CD4-positive, alpha-beta T cell treated with Interleukin-2 at 100 ng/mL for 4 hours (primary cell): ENCODE measurements around the gene JMJD4.
A peak's percentile ranks its signal among the peaks of the same experiment; 100 is the strongest.

Source experiments
- DNase-seq: peaks from one replicate; pipeline ENCODE4 v3.0.0-alpha.2; 2020; ENCODE audit warnings: low spot score

Gene JMJD4, protein sequence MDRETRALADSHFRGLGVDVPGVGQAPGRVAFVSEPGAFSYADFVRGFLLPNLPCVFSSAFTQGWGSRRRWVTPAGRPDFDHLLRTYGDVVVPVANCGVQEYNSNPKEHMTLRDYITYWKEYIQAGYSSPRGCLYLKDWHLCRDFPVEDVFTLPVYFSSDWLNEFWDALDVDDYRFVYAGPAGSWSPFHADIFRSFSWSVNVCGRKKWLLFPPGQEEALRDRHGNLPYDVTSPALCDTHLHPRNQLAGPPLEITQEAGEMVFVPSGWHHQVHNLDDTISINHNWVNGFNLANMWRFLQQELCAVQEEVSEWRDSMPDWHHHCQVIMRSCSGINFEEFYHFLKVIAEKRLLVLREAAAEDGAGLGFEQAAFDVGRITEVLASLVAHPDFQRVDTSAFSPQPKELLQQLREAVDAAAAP

DNA sequence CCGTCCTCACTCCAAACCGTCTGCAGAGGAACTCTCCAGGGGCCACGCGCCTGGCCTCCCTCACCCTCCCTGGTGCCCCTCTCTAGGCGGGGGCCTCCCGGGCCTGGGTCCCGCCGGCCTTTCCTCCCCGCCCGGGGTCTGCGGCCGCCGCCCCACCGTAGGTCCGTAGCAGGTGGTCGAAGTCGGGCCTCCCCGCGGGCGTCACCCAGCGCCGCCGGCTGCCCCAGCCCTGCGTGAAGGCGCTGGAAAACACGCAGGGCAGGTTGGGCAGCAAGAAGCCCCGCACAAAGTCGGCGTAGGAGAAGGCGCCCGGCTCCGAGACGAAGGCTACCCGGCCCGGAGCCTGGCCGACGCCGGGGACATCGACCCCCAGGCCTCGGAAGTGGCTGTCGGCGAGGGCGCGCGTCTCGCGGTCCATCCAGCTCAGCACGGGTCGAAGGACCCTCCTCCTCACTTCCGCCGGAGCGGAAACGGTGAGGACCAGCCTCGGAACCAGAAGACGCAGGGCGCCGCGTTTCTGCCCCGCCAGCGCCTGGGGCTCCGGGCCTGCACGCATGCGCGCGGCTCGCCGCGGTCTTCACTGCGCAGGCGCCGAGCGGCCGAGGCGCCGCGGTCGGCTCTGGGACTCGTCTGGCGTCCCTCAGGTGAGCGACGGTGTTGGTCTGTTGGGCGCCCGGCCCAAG, at the start of gene JMJD4, which contains the start of gene SNAP47:
TSS of gene JMJD4 (minus strand) at position 447 of the 683 bp plus-strand sequence. CDS start at position 418, 29 bp downstream.
TSS of gene SNAP47 (plus strand) at position 580 of the 683 bp plus-strand sequence. CDS start 12,302 bp downstream, outside the sequence.
- peak; percentile 92 for DNase-seq

DNA sequence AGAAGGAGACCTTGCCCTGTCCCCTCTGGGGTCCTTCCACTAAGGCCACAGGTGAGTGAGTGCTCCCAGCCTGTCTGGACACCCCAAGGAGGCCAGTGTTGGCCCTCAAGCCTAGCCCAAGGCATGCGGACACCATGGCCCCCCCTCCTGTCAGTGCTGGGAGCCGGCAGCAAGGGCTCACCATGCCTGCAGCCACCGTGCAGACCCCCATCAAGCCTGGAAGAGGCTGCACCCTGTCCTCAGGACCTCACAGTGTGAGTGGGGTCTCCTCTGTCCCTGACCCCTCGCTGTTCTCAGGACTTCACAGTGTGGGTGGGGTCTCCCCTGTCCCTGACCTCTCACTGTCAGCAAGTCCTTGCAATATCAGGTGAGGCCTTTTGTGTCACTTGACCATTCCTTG, 47.1 kb upstream of the JMJD4 start:
- no peak for DNase-seq

DNA sequence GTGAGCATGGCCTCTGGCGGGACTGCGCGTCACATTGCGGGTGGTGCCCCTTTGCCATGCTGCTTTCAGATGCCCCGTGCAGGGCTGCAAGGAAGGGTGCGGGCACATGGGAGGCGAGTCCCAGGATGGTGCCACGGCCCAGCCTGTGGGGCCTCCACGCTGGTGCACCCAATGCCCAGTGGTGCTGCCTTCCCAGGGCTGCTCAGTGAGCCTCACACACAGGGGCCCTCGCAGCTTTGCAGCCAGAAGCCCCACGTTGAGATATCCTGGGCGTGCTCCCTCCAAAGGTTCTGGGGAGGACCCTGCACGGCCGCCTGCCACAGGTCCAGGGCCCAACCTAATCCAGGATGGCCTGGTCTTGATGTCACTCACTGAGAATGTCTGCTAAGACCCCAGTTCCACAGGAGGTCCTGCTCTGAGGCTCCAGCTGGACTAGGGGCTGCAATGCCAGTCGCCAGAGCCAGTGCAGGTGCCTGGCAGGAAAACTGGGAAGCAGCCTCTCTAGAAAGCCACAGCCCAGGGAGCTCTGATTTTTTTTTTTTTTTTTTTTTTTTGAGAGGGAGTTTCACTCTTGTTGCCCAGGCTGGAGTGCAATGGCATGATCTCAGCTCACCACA, 46.3 kb upstream of the JMJD4 start:
- DNase-seq: no peak

DNA sequence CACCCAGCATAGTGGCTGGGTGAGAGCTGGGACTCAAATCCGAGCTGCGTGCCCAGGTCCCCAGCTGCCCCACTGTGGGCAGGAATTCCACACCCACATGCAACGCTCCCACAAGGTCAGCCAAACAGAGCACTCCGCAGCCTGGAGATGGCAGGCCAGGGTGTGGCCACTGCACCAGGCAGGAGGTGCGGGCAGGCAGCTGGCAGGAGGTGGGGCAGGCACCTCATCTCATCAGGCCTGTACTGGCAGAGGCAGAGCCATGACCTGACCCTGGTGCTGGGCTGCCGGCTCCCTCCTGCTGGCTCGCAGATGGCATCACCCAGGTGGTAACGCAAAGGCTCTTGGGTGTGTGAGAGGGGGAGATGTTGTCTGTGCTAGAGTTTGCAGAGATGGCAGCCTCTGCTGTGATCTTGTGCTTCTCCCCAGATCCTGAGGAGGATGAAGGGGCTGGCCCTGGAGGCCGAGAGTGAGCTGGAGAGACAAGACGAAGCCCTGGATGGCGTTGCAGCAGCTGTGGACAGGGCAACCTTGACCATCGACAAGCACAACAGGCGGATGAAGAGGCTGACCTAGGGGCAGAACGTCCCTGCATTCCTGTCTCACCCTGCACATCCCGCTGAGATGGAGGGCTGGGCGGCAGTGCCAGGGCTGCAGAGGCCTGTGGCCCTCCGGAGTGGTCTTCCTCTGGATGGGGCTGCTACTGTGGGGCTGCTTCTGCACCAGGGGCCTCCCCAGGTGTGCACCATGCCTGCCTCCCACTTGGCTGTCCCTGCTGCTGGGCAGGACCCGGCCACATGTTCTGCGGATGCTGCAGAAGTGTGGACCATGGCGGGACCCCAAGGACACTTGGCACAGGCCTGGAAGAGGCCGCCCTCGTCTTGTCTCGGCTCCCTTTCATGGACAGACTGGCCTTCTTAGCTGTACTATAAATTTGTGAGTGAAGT, 45.3 kb upstream of the JMJD4 start:
- DNase-seq: no peak

DNA sequence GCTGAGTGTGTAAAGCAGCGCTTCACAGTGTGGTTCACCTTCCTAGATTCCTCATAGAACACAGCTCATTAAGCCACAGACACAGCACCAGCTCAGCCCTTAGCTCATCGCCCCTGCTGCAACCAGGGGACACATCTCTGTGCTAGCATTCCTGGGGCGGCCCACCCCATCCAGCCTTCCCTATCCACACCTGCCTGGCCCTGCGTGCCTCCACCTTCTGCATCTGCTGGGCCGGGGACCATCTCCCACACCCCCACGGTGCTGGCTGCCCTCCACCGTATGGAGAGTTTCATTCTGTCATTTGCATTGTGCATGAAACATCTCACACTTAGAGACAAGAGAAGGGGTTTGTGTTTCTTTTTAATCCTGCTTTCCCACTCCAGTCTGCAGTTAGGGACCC, 44.6 kb upstream of the JMJD4 start:
- DNase-seq: no peak

DNA sequence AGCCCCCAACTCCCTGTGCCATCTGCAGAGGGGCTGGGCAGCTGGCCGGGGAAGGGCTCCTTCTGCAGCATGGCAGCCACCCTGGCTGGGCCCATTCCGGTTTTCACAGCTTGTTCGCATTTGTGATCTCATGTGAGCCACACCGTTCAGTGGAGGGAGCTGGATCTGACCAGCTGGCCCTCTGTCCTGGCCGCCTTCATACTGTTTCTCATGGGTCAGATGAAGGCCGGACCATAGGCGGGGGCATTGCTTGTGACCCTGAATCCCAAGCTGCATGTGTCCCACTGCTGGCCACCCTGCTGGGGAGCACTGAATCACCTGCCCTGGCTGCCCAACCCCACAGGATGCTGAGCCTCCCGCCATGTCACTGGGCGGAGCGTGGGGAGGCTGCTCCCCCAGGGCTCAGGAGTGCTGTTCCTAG, 43.9 kb upstream of the JMJD4 start:
- no peak for DNase-seq

DNA sequence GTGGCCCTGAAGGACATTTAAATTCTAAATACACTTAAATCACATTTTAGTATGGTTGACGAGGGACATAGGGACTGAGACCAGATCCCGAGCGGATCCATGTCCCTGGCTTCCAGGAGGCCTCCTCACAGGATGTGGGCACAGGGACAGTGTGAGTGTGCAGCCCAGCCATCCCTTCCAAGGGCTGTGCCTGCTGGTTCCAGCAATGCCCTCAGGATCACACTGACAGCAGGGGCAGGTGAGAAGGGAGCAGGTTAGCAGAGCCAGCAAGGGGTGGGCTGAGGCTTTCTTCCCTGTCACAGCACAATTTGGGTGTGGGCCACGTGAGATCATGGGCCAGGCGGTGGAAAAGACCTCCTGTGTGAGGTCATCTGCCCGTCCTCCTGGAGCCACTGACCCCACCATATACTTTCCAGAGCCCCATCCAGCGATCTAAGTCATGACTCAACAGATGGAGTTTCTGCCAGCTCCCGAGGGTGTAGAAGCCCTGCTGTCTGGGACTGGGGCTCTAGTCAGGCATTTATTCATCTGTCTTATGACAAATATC, 43.4 kb upstream of the JMJD4 start:
- no peak for DNase-seq

DNA sequence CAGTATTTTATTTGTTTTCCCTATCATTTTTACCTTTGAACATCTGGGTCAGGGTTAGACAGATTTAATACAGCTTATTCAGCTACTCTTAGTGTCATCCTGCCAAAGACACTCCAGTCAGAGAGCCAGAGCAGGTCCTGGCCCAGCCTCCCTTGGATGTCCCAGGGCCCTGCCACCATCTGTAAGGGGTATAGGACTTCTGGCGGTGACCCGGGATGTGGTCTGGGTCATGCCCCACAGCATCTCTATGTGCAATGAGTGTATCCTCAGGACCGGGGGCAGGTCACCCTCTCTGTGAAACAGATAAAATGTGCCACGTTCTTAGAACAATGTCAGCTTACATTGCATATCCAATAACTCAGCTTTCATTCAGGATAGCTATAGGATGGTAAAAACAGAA, 42.5 kb upstream of the JMJD4 start:
- DNase-seq: no peak

DNA sequence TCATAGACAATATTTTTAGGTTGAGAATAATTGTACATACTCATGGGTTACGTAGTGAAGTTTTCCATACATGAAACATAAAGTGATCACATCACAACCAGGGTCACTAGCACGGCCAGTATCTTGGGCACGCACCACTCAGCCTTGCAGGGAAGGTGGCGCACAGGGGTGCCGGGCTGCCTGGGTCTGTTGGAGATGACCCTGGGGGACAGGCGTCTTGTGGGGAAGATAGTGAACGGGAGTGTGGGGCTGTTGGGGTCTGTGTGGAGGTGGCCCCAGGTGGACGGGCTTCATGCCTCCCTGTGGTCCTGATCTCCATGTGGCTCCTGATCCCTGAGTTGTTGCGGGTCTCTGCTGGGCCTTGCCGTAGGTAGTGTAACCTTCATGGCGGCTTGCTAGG, 42.1 kb upstream of the JMJD4 start:
- no peak for DNase-seq

DNA sequence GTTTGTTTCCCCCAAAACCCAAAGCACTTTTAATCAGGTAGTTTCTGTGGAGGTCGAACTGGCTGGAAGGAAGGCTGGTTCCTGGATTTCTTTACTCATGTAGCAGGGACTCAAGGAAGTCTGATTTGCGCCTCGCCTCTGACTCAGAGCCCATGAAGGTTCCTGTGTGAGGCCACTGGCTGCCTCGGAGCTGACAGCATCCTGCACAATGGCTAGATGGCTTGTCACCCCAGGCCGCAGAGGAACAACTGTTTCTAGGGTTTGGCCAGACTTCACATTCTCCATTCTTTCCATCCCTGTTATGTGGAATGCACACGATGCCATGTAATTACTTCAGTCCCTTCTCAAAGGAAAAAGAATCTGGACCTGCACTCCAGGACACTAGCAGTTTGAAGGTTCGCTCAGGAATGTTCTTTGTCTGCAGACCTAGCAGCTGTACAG, 41.2 kb upstream of the JMJD4 start:
- DNase-seq: no peak

DNA sequence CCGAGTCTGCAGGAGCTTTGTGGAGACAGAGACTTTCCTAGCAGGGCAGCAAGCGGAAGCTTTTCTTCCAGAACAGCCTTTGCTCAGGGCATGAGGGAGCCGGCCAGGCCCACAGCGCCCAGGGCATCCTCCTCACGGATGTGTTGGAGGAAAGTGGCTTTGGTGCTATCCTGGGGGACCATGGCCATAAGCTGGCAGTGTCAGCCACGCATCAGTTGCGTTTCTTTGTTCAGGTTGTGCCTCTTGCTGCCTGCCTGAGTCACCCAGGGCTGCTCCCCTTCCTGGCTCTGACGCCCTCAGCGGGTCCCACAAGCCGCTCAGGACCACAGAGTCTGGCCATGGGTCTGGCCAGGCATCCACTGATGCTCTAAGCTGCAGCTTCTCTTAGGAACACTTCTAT, 40.7 kb upstream of the JMJD4 start:
- DNase-seq: no peak

DNA sequence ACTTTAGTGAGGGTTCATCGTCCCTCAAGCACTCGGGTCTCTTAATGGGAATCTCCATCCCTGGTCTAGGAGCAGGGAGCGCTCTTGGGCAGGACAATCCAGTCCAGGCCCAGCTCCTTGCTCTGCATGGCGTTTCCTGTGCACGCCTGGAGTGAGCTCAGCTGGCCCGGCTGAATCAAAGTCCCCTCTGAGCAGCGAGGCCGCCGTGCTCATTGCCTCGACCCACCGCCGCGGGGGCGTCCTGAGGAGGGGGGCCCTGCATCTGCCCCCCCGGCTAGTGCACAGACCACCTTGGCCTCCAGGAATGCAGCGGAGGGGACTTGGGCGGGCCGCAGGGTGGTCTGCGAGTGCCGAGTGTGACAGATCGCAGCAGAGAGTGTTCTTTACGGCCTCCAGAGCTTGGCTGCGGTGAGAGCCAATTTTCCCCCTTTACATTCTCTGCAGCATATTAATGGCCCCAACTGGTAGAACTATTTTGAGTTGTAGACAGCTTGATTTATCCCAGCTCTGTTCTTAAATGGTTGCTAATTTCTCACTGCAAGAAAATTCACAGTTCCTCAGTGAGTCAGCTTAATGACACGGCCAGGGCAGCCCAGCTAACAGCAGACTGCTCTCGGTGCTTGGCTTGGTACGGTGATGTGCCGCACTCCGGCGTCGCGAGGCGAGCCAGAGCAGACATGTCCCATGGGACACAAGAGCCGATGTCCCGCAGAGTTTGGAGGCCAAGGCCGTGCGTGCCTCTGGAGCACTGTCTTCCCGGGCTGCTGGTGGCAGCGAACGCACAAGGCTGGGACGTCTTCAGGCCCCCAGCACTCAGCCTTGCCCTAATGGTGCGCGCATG, 39.9 kb upstream of the JMJD4 start:
- DNase-seq: no peak

DNA sequence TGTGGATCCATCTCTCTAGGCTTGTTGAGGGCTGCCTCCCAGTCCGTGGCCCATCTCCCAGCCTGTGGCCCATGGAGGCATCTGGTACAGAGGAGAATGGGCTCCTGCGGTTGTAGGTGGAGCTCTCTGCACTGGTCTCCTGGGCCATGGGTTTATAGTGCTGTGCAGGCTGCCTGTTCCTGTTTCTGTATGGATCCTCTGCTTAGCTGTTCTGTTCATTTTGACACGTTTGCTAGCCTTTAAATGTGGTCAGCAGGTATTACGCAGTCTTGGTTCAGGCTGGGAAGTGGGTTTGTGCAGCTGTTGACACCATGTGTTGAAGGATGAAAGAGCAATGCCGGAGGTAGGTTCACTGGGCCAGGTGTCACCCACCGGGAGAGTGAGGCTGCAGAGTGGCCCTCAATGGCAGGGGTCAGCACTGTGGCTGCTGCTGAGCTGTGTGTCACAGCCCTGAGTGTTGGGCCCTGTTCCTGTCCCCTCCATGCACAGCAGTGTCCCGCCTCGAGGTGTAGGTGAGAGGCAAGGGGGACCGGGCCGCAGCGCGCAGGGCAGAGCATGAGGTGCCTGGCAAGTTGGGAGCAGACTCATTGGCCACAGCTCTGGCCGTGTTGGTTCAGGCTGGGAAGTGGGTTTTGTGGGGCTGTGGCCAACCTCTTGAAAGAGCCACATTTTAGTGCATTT, 39.1 kb upstream of the JMJD4 start:
- peak; percentile 30 for DNase-seq

DNA sequence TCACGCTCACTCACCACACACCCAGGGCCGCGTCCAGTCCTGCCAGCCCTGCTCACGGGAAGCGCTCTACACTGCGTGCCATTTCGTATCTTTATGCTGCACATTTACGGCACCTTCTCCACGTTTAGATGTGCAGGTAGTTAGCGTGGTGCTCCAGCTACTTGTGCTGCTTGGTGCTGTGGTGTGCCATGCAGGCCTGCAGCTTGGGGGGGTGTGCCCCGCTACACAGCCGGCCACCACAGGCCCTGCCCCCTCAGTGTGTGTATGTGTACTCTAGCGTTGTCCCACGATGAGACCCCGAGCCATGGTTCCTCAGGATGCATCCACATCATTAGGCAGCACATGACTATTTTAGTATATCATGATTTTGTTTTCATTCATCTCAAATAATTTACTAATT, 38.5 kb upstream of the JMJD4 start:
- DNase-seq: no peak

DNA sequence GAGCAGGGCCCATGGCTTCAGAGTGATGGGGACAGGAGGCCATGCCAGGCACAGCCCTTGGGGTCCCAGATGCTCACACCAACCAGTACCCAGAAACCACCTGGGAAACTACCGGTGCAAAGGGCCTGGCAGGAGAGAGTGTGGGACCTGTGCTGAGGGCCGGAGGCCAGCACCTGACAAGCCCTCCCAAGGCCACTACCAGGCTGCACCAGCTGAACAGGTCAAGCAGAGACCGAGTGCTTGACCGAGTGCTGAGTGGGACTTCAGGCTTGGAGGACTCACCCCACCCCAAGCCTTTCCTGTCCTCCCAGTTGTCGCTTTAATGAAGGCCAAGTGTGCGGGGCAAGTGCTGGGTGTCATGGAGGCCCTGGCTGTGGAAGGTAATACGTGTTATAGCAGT, 36.7 kb upstream of the JMJD4 start:
- no peak for DNase-seq

DNA sequence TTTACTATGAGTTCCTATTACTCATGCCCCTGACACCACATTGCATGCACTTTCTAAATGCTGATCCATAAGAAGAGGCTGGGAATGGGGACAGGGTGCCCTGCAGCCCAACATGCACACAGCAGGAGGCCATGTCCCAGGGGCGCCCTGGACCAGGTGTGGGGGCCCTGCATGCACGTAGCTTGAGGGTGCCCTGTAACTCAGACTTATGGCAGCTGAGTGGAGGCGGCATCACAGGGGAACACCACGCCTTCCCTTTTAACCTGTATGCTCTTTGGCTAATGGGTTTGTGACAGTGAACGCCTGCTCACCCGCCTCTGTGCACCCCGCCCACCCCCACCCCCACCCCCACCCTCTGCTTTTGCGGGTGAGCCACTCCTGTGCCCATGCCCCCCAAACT, 36.2 kb upstream of the JMJD4 start:
- DNase-seq: no peak

DNA sequence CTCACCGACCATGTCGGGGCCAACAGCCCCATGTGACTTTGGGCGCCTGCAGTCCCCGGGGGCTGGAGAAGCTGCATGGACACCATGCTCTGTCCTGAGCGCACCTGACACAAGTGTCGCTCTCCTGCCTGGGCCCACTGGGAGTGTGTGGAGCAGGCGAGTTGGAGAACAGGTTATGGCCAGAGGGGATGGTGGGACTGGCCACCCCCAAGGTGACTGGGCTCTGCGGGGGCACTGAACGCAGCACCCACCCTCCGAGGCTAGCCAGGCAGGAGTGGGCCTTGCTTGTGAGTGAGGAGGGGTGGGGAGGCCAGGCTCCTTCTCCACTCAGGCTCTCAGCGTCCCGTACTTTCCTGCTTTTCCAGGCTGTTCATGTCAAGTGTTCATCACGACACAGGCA, 35.7 kb upstream of the JMJD4 start:
- no peak for DNase-seq

DNA sequence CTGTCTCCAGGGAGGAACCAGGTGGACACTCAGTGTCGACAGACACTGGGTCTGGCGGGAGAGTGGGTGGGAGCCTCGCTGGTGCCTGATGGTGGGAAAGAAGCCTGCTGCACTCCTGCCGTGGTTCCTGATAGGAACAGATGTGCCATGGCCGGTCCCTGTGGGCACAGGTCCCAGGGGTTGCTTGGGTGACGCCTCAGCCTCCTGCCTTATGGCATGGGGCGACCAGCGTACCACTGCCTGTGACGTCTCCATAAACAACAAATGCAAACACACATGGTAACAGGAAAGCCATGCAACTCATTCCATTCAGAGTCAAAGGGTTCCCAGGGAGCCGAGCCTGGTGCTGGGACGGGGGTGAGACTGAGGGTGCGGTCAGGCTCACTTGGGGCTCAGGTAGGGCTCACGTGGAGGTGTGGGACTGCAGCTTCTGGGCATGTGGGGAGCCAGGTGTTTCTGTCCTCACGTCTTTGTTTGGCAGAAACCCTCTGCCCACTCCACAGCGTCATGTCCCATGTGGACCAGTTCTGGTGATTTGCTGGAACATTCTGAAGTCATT, 34.9 kb upstream of the JMJD4 start:
- no peak for DNase-seq

DNA sequence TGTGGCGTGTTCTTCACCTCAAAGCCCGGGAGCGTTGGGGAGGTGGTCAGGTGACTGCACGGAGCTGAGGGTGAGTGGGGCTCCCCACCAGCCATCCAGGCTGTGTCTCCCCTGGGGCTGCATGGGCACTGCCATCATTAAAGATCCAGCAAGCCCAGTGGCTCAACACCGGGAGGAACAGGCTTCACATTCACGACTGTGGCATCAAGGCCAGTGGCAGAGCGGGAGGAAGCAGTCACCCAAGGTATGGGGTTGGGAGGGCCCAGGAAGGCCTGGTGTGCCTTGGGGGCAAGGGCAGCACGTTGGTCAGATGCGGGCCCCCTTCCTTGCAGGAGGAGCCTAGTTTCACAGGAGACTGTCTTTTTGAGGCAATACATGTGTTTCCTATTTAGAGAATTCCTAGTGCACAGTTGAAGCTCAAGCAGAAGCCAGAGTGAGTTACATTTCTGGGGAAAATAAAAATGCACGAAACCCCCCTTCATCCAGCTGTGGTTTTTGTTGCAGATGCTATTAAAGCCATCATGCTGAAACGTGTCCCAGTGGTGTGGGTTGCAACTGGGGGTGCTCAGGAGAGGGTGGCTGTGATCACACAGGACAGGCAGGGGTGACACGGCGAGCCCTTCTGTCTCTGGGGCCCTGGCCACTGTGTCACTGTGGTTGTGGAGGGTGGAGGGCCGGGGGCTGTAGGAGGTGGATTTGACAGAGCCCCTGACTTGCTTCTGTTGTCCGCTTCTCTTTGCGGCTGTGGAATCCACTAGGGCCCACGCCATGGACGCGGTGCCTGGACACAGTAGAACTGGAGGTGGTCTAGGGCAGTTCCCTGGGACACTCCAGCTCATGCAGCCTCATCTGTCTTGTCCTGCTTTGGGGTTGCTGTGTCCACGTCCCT, 34.2 kb upstream of the JMJD4 start:
- DNase-seq: no peak
